ENCODE data around the gene CHN1. TPM values are rescaled to one million over a fixed set of nuclear protein-coding genes. Genes with fewer than 3 reads are reported as not detected.

Gene CHN1
- total RNA-seq, 4 donors from 2014 or later = 0.66 to 4.7 (median 2.4) TPM

DNA sequence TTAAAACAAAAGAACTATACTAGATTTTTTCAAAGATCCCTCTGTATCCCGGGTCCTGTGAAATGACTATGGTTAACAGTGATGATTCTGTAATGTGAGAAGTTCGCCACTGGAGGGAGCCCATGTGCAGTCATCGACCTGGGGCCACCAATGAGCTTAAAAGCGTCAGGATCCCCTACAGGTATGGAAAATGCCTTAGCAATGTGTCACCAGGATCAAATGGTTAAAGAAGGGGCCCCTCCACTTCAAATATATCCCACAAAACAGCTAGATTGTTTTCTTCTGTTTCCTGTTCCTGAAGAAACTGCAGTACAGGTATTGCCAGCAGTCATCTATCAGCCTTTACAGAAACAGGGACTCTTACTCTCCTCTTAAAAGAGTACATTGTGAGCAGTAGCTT, 256.2 kb downstream of the CHN1 start:
- H3K9me3 ChIP-seq = no peaks in the 10 kb centered on the region
- peak; percentile 68 to 81 for ATAC-seq

More for the DNA sequence above, 256.2 kb downstream of the CHN1 start:
- TF ChIP-seq, protein P1, sequence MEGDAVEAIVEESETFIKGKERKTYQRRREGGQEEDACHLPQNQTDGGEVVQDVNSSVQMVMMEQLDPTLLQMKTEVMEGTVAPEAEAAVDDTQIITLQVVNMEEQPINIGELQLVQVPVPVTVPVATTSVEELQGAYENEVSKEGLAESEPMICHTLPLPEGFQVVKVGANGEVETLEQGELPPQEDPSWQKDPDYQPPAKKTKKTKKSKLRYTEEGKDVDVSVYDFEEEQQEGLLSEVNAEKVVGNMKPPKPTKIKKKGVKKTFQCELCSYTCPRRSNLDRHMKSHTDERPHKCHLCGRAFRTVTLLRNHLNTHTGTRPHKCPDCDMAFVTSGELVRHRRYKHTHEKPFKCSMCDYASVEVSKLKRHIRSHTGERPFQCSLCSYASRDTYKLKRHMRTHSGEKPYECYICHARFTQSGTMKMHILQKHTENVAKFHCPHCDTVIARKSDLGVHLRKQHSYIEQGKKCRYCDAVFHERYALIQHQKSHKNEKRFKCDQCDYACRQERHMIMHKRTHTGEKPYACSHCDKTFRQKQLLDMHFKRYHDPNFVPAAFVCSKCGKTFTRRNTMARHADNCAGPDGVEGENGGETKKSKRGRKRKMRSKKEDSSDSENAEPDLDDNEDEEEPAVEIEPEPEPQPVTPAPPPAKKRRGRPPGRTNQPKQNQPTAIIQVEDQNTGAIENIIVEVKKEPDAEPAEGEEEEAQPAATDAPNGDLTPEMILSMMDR (IDR thresholded peaks at IDR 0.05 in 4 of 5, conservative IDR thresholded peaks at IDR 0.05 in 1 of 5) = peak; percentile 50 to 75 (median 63)
- TF ChIP-seq POLR2A (IDR thresholded peaks at IDR 0.05) = no peak
- H3K4me1 ChIP-seq = no peaks in the 10 kb centered on the region
- no peak overlapping the region for H3K4me3 ChIP-seq
- H3K27me3 ChIP-seq = no peaks in the 10 kb centered on the region
- DNase-seq = peak in 1 of 2 donors; percentile 22
- peaks cover 0 to 62% of the 10 kb centered on the region in 2 donors for H3K36me3 ChIP-seq
- no peak overlapping the region for H3K27ac ChIP-seq
- intact Hi-C loops (cut with DNase I; ENCODE audit: low total_unique reads) = no loop called here
- in situ Hi-C loops (cut with MboI; ENCODE audit: low sequenced_read_pairs in 4 of 4) = loop anchor here in 1 of 4 donors (10.0 kb wide), 1 partner anchor 236 kb away; no protein-coding TSS in a partner anchor

Other genes with a start within 250 kb of the CHN1 start
- gene CHRNA1, start 240.9 kb downstream of the CHN1 start, total RNA-seq = 100 to 1,000 TPM in 2 of 4 donors, 10 to 100 TPM in 2; 84.6 to 306 (median 185) TPM
- gene ATF2, start 162.8 kb upstream of the CHN1 start, total RNA-seq = 10 to 100 TPM; 19.5 to 28.1 (median 20.9) TPM
- gene ATP5MC3, start 176.3 kb upstream of the CHN1 start, total RNA-seq = 100 to 1,000 TPM; 202 to 358 (median 221) TPM

Measured in gastrocnemius medialis (tissue), 4 donors.